GM21515 (cell line): ENCODE measurements around the gene ARHGAP31.

Source experiments
- ATAC-seq: cut with Tn5 transposase; IDR thresholded peaks from one replicate; pipeline ENCODE4 v1.9.1; 2021; ENCODE audit not compliant: unreplicated experiment

The ARHGAP31 gene

GRCh38 chr3:119376758-119377157, 82.6 kb downstream of the ARHGAP31 start:
- ATAC-seq: no peak

- no peak for ATAC-seq
Observed at GRCh38 chr3:119378259-119378803, 84.1 kb downstream of the ARHGAP31 start.

GRCh38 chr3:119380697-119381096, 86.5 kb downstream of the ARHGAP31 start:
- ATAC-seq: no peak

- no peak for ATAC-seq
Observed at GRCh38 chr3:119382134-119382533, 88.0 kb downstream of the ARHGAP31 start.

- no peak for ATAC-seq
Observed at GRCh38 chr3:119388577-119388976, 94.4 kb downstream of the ARHGAP31 start.

GRCh38 chr3:119395923-119396358, 101.8 kb downstream of the ARHGAP31 start:
- ATAC-seq: peak; percentile 72

- no peak for ATAC-seq
Observed at GRCh38 chr3:119396870-119397269, 102.7 kb downstream of the ARHGAP31 start.

- ATAC-seq: no peak
Observed at GRCh38 chr3:119400466-119400865, 106.3 kb downstream of the ARHGAP31 start.

GRCh38 chr3:119401069-119401468, 106.9 kb downstream of the ARHGAP31 start:
- ATAC-seq: peak; percentile 52

GRCh38 chr3:119401503-119402440, 107.6 kb downstream of the ARHGAP31 start:
- ATAC-seq: peak; percentile 66

- no peak for ATAC-seq
Observed at GRCh38 chr3:119402791-119403190, 108.6 kb downstream of the ARHGAP31 start.

- no peak for ATAC-seq
Observed at GRCh38 chr3:119403201-119403600, 109.0 kb downstream of the ARHGAP31 start.

- no peak for ATAC-seq
Observed at GRCh38 chr3:119405315-119405714, 111.1 kb downstream of the ARHGAP31 start.

- no peak for ATAC-seq
Observed at GRCh38 chr3:119408243-119408950, 114.2 kb downstream of the ARHGAP31 start.

GRCh38 chr3:119409844-119410243, 115.7 kb downstream of the ARHGAP31 start:
- ATAC-seq: no peak

- ATAC-seq: no peak
Observed at GRCh38 chr3:119413603-119414280, 119.6 kb downstream of the ARHGAP31 start.

- no peak for ATAC-seq
Observed at GRCh38 chr3:119416873-119417272, 122.7 kb downstream of the ARHGAP31 start.

- ATAC-seq: no peak
Observed at GRCh38 chr3:119417771-119418512, 123.8 kb downstream of the ARHGAP31 start.

GRCh38 chr3:119418641-119419040, 124.5 kb downstream of the ARHGAP31 start:
- ATAC-seq: no peak

- no peak for ATAC-seq
Observed at GRCh38 chr3:119420196-119420595, 126.0 kb downstream of the ARHGAP31 start.
